ENCODE data around the gene EXOC4. TPM values are rescaled to one million over a fixed set of nuclear protein-coding genes. Genes with fewer than 3 reads are reported as not detected.
A peak's percentile ranks its signal among the peaks of the same experiment; 100 is the strongest.

Gene EXOC4
- total and polyA plus RNA-seq, 2 of the 13 experiments (the other 11 are each of a cell fraction or from before 2014, with no cell fraction given), result 22.5 to 39.0 TPM

DNA sequence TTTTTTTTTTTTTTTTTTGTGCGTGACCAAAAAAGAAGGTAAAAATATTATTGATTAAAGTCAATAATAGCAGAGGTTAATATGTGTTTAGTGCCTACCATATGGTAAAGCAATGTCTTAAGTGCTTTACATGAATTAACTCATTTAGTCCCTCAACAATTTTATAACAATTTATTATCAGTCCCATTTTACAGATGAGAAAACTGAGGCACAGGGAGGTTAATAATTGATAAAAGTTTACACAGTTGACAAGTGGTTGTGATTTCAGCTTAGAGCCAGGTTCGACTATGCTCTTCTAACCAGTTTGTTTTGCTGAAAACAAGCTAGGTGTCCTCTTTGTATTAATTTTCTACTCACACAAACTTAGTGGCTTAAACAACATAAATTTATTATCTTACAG lies 67.0 kb downstream of the EXOC4 start:
- Histone ChIP-seq H3K4me1 (ENCODE audit: insufficient read depth, low read length) (no peaks in the 10 kb centered on the region), H3K4me3 (replicated peaks in 1 of 3; ENCODE audit: insufficient read depth in 1 of 3, low read depth in 2 of 3, low read length in 3 of 3) (no peak overlapping the region), H4K20me1 (ENCODE audit: insufficient read depth, low read length) (no peaks in the 10 kb centered on the region), H3K4me2 (ENCODE audit: low read depth, low read length) (no peak overlapping the region), H3K79me2 (ENCODE audit: insufficient read depth, low read length) (no peaks in the 10 kb centered on the region), H3K36me3 (replicated peaks in 1 of 2; ENCODE audit: control insufficient read depth in 1 of 2, insufficient read depth in 2 of 2, low read length in 2 of 2) (peaks cover 3 to 6% of the 10 kb centered on the region in 2 experiments; a peak in 2 of 5 replicates), H3K27me3 (ENCODE audit: control insufficient read depth in 1 of 2, insufficient read depth in 2 of 2, low read length in 2 of 2) (no peaks in the 10 kb centered on the region), H3K9ac (ENCODE audit: insufficient read depth, low read depth, low read length) (no peak overlapping the region), H2AFZ (ENCODE audit: low read length) (no peak overlapping the region), H3K27ac (ENCODE audit: extremely low read length, insufficient read depth, low read length) (no peak overlapping the region), H3K9me3 (ENCODE audit: low read length) (no peaks in the 10 kb centered on the region)
- in situ Hi-C loops (cut with HindIII; ENCODE audit: extremely low pct_ligation_motif_present, low pct_unique_long_range_greater_than_20kb) (no loop called here), intact Hi-C loops (cut with micrococcal nuclease; ENCODE audit: unreplicated experiment) (no loop called here)
- 93% methylated on average over 2 of the region's 2 CpGs for WGBS (ENCODE audit: low lambda C conversion rate)
- ATAC-seq (no peak), DNase-seq (ENCODE audit: low spot score) (no peak), FAIRE-seq (no peak)
- ChIA-PET CTCF (ENCODE audit: low intra/inter-chr PET ratio, low total read pairs) (no interaction called here), POLR2A (no interaction called here)
- TF ChIP-seq ZNF747 (CRISPR knock-in tag; IDR thresholded peaks at IDR 0.05; ENCODE audit: borderline replicate concordance) (no peak), ZNF629 (CRISPR knock-in tag; conservative IDR thresholded peaks at IDR 0.05) (peak; percentile 69), ETV6 (CRISPR knock-in tag; conservative IDR thresholded peaks at IDR 0.05) (no peak)
- BruUV-seq (replicated peaks), result no TSS peak

DNA sequence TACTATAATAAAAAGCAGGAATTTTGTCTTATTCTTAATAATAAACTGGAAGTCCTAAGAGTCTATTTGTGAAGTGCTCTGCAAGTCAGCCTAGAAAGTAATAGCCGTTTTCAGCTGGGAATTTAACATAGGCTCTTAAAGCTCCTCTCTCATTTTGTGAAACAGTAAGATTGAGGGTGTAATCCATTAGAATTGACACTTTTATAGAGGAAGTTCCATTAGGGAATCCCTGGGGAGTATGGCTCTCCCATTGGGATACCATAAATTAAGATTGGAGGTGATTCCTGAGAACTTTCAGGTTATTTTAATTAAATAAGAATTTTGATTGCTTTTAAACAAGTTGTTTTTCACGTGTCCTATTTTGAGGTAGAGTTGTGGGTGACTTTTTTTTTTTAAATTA lies 68.0 kb downstream of the EXOC4 start:
- Histone ChIP-seq H3K4me2 (ENCODE audit: low read depth, low read length) (no peak overlapping the region), H3K27ac (ENCODE audit: extremely low read length, insufficient read depth, low read length) (no peak overlapping the region), H3K79me2 (ENCODE audit: insufficient read depth, low read length) (no peaks in the 10 kb centered on the region), H3K4me3 (replicated peaks in 1 of 3; ENCODE audit: insufficient read depth in 1 of 3, low read depth in 2 of 3, low read length in 3 of 3) (no peak overlapping the region), H3K9ac (ENCODE audit: insufficient read depth, low read depth, low read length) (no peak overlapping the region), H3K27me3 (ENCODE audit: control insufficient read depth in 1 of 2, insufficient read depth in 2 of 2, low read length in 2 of 2) (no peaks in the 10 kb centered on the region), H3K9me3 (ENCODE audit: low read length) (no peaks in the 10 kb centered on the region), H2AFZ (ENCODE audit: low read length) (no peak overlapping the region), H3K4me1 (ENCODE audit: insufficient read depth, low read length) (no peaks in the 10 kb centered on the region), H3K36me3 (replicated peaks in 1 of 2; ENCODE audit: control insufficient read depth in 1 of 2, insufficient read depth in 2 of 2, low read length in 2 of 2) (peaks cover 3 to 6% of the 10 kb centered on the region in 2 experiments; a peak in 2 of 5 replicates), H4K20me1 (ENCODE audit: insufficient read depth, low read length) (no peaks in the 10 kb centered on the region)
- no peak for FAIRE-seq
- POLR2A ChIA-PET, result no interaction called here
- intact Hi-C loops (cut with micrococcal nuclease; ENCODE audit: unreplicated experiment), result no loop called here
- CTCF ChIA-PET (ENCODE audit: low intra/inter-chr PET ratio, low total read pairs), result no interaction called here
- DNase-seq (ENCODE audit: low spot score), result no peak
- TF ChIP-seq, protein P1, sequence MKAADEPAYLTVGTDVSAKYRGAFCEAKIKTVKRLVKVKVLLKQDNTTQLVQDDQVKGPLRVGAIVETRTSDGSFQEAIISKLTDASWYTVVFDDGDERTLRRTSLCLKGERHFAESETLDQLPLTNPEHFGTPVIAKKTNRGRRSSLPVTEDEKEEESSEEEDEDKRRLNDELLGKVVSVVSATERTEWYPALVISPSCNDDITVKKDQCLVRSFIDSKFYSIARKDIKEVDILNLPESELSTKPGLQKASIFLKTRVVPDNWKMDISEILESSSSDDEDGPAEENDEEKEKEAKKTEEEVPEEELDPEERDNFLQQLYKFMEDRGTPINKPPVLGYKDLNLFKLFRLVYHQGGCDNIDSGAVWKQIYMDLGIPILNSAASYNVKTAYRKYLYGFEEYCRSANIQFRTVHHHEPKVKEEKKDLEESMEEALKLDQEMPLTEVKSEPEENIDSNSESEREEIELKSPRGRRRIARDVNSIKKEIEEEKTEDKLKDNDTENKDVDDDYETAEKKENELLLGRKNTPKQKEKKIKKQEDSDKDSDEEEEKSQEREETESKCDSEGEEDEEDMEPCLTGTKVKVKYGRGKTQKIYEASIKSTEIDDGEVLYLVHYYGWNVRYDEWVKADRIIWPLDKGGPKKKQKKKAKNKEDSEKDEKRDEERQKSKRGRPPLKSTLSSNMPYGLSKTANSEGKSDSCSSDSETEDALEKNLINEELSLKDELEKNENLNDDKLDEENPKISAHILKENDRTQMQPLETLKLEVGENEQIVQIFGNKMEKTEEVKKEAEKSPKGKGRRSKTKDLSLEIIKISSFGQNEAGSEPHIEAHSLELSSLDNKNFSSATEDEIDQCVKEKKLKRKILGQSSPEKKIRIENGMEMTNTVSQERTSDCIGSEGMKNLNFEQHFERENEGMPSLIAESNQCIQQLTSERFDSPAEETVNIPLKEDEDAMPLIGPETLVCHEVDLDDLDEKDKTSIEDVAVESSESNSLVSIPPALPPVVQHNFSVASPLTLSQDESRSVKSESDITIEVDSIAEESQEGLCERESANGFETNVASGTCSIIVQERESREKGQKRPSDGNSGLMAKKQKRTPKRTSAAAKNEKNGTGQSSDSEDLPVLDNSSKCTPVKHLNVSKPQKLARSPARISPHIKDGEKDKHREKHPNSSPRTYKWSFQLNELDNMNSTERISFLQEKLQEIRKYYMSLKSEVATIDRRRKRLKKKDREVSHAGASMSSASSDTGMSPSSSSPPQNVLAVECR (CRISPR knock-in tag; IDR thresholded peaks at IDR 0.05; ENCODE audit: borderline replicate concordance), result no peak
- TF ChIP-seq, protein P2, sequence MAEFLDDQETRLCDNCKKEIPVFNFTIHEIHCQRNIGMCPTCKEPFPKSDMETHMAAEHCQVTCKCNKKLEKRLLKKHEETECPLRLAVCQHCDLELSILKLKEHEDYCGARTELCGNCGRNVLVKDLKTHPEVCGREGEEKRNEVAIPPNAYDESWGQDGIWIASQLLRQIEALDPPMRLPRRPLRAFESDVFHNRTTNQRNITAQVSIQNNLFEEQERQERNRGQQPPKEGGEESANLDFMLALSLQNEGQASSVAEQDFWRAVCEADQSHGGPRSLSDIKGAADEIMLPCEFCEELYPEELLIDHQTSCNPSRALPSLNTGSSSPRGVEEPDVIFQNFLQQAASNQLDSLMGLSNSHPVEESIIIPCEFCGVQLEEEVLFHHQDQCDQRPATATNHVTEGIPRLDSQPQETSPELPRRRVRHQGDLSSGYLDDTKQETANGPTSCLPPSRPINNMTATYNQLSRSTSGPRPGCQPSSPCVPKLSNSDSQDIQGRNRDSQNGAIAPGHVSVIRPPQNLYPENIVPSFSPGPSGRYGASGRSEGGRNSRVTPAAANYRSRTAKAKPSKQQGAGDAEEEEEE (CRISPR knock-in tag; IDR thresholded peaks at IDR 0.05; ENCODE audit: borderline replicate concordance), result no peak
- TF ChIP-seq POGZ (CRISPR knock-in tag; IDR thresholded peaks at IDR 0.05) (no peak), HES4 (CRISPR knock-in tag; IDR thresholded peaks at IDR 0.05; ENCODE audit: borderline replicate concordance) (no peak), ARID2 (CRISPR knock-in tag; IDR thresholded peaks at IDR 0.05; ENCODE audit: borderline replicate concordance) (no peak)
- TF ChIP-seq, protein P3, sequence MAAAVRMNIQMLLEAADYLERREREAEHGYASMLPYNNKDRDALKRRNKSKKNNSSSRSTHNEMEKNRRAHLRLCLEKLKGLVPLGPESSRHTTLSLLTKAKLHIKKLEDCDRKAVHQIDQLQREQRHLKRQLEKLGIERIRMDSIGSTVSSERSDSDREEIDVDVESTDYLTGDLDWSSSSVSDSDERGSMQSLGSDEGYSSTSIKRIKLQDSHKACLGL (CRISPR knock-in tag; IDR thresholded peaks at IDR 0.05), result no peak
- TF ChIP-seq, protein P4, sequence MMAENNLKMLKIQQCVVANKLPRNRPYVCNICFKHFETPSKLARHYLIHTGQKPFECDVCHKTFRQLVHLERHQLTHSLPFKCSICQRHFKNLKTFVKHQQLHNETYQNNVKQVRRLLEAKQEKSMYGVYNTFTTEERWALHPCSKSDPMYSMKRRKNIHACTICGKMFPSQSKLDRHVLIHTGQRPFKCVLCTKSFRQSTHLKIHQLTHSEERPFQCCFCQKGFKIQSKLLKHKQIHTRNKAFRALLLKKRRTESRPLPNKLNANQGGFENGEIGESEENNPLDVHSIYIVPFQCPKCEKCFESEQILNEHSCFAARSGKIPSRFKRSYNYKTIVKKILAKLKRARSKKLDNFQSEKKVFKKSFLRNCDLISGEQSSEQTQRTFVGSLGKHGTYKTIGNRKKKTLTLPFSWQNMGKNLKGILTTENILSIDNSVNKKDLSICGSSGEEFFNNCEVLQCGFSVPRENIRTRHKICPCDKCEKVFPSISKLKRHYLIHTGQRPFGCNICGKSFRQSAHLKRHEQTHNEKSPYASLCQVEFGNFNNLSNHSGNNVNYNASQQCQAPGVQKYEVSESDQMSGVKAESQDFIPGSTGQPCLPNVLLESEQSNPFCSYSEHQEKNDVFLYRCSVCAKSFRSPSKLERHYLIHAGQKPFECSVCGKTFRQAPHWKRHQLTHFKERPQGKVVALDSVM (CRISPR knock-in tag; IDR thresholded peaks at IDR 0.05), result no peak
- ATAC-seq, result no peak
- no TSS peak for BruUV-seq (replicated peaks)
- in situ Hi-C loops (cut with HindIII; ENCODE audit: extremely low pct_ligation_motif_present, low pct_unique_long_range_greater_than_20kb), result no loop called here
- WGBS (ENCODE audit: low lambda C conversion rate), result 93% methylated on average over 2 of the region's 2 CpGs

All from HepG2 (cell line).